GM18498 (cell line): Measurements from ENCODE around the gene PID1.

Source experiments
- ATAC-seq: cut with Tn5 transposase; IDR thresholded peaks from one replicate; pipeline ENCODE4 v1.9.1; 2021; ENCODE audit warnings: mild to moderate bottlenecking, moderate library complexity; ENCODE audit not compliant: unreplicated experiment

PID1 gene

GRCh38 chr2:229170916-229171315 is 100.2 kb downstream of the PID1 start:
- ATAC-seq, result no peak

- no peak for ATAC-seq
Observed at GRCh38 chr2:229170171-229170570, 100.9 kb downstream of the PID1 start.

- ATAC-seq, result no peak
Observed at GRCh38 chr2:229169751-229170150, 101.3 kb downstream of the PID1 start.

- no peak for ATAC-seq
Observed at GRCh38 chr2:229164545-229165249, 106.4 kb downstream of the PID1 start.

GRCh38 chr2:229163893-229164292 is 107.2 kb downstream of the PID1 start:
- ATAC-seq, result no peak

GRCh38 chr2:229162015-229162414 is 109.1 kb downstream of the PID1 start:
- no peak for ATAC-seq

- ATAC-seq, result no peak
Observed at GRCh38 chr2:229160984-229161383, 110.1 kb downstream of the PID1 start.

- ATAC-seq, result no peak
Observed at GRCh38 chr2:229160180-229160579, 110.9 kb downstream of the PID1 start.

GRCh38 chr2:229159405-229159804 is 111.7 kb downstream of the PID1 start:
- no peak for ATAC-seq

GRCh38 chr2:229154381-229154780 is 116.7 kb downstream of the PID1 start:
- no peak for ATAC-seq

- no peak for ATAC-seq
Observed at GRCh38 chr2:229153951-229154350, 117.1 kb downstream of the PID1 start.

- ATAC-seq, result no peak
Observed at GRCh38 chr2:229153267-229153666, 117.8 kb downstream of the PID1 start.

- ATAC-seq, result no peak
Observed at GRCh38 chr2:229152674-229153073, 118.4 kb downstream of the PID1 start.

- no peak for ATAC-seq
Observed at GRCh38 chr2:229150317-229150716, 120.8 kb downstream of the PID1 start.

GRCh38 chr2:229141424-229142025 is 129.6 kb downstream of the PID1 start:
- ATAC-seq, result no peak

GRCh38 chr2:229137639-229138038 is 133.4 kb downstream of the PID1 start:
- no peak for ATAC-seq

- ATAC-seq, result no peak
Observed at GRCh38 chr2:229137066-229137465, 134.0 kb downstream of the PID1 start.

GRCh38 chr2:229133155-229133772 is 137.8 kb downstream of the PID1 start:
- ATAC-seq, result no peak

GRCh38 chr2:229132236-229132635 is 138.9 kb downstream of the PID1 start:
- no peak for ATAC-seq

- no peak for ATAC-seq
Observed at GRCh38 chr2:229130522-229130921, 140.6 kb downstream of the PID1 start.

GRCh38 chr2:229129738-229130371 is 141.2 kb downstream of the PID1 start:
- no peak for ATAC-seq

GRCh38 chr2:229127471-229127870 is 143.6 kb downstream of the PID1 start:
- ATAC-seq, result no peak
